NCI-H1930 (cell line): ENCODE results near the gene SDHA.
A peak's percentile ranks its signal among the peaks of the same experiment; 100 is the strongest.

Source experiments
- DNase-seq, 2 experiments: peaks; one replicate each; lab custom pipeline; 2025; lab: John Stamatoyannopoulos, UW

Gene SDHA

DNA sequence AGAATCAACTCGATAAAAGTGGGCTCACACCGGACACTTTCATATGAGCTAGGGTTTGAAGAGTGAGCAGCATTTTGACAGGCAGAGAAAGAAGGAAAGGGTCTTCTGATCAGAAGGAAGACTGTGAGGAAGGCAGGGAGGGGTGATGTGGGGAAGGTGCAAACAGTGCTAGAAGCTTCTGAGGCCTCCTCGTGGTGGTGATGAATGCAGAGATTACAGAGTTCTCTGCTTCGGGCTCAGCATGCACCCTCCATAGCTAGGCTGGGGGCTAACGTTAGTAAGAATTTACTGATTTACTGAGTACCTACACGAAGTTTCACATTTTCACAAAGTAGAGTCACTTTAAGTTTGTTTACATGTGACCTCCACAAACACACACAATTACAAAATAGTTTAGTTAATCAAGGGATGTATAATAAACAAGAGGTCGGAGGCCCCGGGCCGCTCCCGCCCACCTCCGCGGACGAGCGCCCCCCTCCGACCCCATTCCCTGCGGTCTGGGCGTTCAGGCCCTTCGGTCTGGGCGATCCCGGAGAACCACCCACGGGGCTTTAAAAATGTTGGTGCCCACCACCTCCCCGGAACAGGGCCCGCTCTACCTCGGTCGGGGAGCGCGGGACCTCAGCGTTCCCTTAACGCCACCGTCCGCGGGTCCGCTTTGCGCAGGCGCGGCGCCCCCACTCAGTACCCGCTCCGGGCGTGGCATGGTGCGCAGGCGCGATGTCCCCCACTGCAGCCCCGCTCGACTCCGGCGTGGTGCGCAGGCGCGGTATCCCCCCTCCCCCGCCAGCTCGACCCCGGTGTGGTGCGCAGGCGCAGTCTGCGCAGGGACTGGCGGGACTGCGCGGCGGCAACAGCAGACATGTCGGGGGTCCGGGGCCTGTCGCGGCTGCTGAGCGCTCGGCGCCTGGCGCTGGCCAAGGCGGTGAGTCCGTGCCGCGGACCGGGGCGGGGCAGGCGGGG, at the start of gene SDHA, which contains the start of gene CCDC127:
TSS of gene SDHA (plus strand) at position 827 of the 963 bp plus-strand sequence. CDS start at position 863, 36 bp downstream.
TSS of gene CCDC127 (minus strand) at position 660 of the 963 bp plus-strand sequence. CDS start 1,304 bp downstream, outside the sequence.
- peak; percentile 99 to 100 for DNase-seq

DNA sequence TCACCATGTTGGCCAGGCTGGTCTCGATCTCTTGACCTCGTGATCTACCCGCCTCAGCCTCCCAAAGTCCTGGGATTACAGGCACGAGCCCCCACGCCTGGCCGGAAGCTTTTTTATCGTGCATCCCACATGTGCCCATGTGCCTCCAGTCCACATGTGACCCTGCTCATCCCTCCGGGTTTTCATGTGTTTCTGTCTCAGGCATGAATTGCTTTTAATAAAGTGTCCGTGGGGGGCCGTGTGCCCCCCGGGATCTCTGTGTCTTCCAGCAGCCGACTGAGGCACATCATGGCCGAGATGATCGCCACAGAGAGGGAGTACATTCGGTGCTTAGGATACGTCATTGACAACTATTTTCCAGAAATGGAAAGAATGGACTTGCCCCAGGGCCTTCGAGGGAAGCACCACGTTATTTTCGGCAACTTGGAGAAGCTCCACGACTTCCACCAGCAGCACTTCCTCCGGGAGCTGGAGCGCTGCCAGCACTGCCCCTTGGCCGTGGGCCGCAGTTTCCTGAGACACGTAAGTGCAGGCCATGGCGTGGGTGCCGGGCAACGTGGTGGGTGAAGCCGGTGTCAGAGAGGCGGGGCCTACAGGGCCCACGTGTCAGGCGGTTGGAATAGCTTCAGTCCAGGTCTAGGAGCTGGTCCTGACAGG, 48.9 kb upstream of the SDHA start:
- DNase-seq, result no peak

DNA sequence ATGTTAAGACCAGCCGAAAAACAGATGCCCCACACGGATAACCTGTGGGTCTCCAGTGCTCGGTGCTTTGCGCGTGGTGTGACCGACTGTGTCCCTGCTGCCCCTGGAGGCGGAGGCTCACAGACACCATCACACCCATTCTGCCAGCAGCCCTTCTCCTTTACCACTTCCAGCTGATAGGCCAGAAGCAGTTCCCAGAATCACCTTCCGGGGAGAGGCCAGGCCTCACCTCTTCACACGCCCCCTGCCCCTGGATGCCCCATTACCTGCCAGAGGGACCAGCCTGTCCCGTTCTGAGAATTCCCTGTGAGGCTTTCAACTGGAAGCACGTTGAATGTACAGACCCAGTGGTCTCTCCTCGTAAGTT, 48.4 kb upstream of the SDHA start:
- DNase-seq, result no peak

DNA sequence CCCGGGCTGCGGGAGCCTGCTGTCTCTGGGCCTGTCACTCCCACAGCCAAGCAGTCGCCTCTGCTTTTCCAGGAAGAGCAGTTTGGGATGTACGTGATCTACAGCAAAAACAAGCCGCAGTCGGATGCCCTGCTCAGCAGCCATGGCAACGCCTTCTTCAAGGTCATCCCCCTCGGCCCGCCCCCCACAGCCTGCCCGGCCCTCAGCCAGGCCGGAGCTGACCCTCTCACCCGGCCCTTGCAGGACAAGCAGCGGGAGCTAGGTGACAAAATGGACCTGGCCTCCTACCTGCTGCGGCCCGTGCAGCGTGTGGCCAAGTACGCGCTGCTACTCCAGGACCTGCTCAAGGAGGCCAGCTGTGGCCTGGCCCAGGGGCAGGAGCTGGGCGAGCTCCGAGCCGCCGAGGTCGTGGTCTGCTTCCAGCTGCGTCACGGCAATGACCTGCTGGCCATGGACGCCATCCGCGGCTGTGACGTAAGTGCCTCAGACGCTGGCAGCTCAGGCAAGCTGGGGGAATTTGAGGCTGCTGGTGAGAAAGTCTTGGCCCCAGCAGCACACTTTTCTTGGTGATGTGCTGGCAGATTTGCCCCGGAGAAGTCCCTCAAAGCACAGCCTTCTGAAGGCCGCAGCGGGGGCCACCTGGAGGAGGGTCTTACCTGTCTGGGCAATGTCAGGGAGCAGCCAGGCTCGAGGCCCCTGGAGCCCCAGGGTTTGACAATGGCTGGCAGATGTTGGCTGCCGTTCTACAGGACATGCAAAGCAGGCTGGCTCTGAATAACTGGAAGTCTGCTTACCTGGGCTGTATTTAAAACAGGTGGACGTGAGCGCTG, 46.9 kb upstream of the SDHA start:
- DNase-seq, result no peak

DNA sequence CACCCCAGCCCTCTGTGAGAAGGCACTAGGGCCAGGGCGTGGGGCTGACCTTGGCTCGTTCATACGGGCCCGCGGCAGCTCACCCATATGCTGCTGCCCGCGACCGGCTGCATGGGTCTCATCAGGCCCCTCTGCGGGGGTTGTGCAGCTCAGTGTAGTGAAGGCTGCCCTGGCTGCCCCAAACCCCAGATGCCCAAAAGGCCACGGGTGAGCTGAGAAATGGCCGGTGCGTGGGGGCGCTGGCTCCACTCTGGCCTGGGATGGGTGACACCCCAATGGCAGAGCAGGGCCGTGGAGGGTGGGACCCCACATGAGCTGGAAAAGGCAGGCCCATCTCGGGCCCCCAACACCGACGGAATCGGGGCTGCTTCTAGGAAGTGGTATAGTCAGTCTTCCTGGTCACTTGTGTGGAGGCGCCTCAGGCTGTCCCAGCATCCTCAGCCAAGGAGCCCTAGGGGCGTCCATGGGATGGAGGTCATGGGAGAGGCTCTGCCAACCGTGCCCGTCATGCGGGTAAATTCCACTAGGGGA, 46.3 kb upstream of the SDHA start:
- no peak for DNase-seq

DNA sequence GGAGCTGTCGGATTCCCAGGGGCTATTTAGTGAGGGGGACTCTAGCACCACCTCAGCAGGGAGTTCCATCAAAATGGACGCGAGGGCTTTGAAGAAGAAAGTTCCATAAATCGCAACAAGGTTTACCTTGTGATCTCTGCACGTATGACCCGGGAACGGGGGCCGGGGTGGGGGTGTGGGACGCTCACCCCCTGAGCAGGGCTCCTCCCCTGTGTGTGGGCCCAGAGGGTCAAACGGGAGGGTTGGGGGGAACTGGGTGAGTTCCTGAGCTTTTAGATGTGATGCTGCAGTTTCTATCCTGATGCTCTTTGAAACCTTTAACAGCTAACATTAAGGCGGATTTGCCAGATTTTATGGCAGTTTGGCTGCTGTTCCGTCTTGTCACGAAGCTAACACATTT, 45.7 kb upstream of the SDHA start:
- DNase-seq, result no peak

DNA sequence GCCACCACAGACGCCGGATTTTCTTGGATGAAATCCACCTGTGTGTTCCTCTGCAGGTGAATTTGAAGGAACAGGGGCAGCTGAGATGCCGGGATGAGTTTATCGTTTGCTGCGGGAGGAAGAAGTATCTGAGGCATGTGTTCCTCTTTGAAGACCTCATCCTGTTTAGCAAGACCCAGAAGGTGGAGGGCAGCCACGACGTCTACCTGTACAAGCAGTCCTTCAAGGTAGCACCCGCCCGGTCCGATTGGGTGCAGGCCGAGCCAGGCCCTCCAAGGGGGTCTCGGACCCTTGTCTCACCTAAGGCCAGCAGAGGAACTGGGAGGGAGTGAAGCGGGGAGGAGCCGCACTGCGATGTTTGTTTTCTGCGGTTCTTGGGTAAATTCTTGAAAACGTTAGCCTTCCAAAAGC, 45.3 kb upstream of the SDHA start:
- no peak for DNase-seq

DNA sequence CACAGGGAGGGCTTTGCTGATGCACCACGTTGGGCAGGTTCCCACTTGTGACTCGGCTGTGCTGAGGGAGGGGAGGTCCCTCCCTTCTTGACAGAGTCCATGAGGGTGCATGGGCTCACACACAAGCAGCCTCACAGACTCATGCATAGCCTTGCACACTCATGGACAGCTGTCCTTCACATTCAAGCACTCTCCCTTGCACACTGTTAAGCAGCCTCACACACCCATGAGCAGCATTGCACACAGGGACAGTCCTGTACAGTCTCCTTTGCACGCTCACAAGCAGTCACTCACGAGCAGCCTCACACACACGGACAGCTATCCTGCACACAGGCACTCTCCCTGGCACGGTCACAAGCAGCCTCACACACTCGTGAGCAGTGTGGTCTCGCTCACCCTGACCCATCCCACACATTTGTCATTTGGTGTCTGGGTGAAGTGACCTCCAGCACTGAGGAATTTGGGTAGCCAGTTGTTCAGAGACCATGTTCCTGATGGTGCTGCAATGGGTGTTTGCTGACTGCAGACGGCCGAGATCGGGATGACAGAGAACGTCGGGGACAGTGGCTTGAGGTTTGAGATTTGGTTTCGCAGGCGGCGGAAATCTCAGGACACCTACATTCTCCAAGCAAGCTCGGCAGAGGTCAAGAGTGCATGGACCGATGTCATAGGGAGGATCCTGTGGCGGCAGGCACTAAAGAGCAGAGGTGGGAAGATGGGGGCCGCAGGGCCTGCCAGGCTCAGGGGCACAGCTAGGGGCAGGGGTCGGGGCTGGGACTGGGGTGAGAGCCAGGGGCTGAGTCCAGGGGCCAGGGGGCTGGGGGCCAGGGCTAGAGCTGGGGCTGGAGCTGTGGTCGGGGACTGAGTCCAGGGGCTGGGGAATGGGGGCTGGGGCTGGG, 44.5 kb upstream of the SDHA start:
- no peak for DNase-seq

DNA sequence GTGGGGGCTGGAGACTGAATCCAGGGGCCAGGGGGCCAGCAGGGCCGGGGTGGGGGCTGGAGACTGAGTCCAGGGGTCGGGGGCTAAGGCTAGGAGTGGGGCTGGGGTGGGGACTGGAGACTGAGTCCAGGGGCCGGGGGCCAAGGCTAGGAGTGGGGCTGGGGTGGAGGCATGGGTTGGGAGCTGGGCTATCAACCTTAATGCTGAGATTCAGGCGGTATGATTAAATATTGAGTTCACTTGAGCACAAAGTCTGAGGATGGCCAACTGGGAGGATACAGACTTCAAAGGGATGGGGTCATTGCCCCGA, 43.9 kb upstream of the SDHA start:
- DNase-seq, result no peak

DNA sequence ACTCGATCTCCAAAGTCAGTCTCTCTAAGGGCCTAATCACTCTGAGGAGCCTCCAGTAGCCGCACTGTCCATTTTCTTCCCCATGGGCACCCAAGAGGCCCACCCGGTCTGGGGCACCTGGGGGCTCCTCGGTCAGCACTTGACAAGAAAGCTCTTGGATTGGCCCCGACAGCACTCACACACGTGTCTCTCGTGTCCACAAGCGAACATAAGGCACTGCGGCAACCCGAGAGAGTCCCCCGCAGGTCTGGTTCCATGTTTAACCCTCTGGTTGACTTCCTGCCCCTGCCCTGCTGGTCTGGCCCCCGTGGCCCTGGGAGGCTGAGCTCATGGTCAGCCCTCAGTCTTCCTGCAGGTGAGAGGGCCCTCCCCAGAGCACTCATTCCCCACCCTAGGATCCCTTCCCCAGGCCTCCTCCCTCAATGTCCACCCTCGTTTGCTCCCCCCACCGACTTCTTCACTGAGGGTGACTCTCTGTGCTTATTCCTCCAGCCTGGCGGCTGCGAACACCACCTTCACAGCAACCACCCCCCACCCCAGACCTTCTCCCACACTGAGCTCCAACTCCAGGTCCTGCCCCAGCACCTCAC, 43.1 kb upstream of the SDHA start:
- DNase-seq, result no peak

DNA sequence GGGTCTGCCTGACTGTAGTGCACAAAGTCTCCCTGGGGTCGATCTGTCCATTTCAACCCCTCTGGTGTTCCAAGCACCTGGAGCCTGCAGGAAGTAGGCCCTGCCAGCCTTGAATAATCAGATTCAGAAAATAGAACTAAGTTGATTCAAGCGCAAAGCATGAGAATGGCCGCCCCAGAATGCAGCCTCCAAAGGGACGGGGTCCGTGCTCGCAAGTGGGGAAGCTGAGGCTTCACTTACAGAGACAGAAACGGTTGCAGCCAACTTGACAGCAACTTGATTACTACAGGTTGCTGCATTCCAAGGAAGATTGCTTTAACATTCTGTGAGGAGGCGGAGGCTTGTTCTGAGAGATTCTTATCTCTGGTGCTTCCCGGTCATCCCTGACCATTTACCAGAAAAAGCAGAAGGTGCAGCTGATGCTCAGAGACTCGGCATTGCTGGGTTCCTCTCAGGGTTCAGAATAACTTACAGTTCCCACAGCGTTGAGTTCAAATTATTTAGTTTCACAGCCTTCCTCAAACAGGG, 41.8 kb upstream of the SDHA start:
- no peak for DNase-seq

DNA sequence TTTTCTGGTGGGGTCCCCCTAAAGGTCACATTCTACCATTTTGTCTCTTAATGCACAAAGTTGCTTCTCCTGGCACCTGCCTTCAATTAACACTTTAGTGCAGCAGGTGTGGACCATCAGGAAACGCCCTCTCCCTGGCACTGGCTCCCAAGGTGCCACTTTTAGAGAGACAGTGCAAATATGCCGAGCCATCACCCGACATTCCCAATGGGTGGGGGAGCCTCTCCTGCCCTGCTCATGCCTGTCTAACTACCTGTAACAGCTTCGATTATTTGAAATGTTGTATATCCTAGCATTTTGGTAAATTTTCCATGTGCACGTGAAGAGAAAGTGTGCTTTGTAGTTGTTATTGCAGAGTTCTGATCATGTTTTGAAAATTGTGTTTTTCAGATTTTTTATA, 40.0 kb upstream of the SDHA start:
- DNase-seq, result no peak

DNA sequence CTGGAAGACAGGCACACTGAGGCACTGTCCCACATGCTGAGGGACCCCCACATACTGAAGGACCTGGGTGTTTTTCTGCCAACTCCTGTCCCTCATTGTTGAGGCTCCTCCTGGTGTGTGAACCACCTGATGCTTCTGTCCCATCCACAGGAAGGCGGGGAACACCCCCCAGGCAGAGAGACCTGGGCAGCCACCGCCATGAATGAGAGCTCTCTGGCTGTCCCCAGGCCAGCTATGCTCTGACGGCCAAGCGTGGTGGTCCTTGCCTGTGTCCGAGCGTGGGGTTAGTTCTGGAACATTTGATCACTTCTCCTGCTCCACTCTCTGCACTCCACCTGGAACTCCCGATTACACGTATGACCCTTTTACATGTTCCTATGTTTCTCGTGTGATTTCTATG, 38.7 kb upstream of the SDHA start:
- no peak for DNase-seq

DNA sequence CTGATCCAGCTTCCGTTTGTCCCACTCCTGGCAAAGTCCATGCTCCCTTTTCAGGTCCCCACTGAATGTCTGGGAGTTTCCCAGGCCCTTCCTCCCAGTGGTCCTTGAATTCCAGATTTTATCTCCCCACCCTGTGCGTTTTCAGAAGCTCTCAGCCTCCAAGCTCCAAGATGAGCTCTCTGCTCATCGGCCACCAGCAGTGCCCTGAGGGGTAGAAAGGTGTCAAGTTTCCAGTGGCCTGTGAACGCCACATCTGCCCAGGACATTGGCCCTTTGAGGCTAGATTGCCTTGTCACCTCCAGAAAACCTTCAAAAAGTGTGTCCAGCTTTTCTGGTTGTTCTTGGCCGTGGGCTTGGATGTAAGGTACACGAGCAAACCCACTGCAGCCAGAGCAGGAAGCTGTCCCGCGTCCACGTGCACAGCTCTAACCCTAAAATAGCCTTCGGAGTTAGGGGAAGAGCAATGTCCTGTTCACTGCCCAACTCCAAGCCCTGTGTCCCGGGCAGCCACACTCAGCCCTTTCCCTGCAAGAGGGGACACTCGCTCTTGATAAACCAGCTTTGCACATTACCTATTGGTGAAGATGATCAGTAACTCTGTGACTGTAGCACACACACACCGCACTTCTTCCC, 37.7 kb upstream of the SDHA start:
- DNase-seq, result no peak

DNA sequence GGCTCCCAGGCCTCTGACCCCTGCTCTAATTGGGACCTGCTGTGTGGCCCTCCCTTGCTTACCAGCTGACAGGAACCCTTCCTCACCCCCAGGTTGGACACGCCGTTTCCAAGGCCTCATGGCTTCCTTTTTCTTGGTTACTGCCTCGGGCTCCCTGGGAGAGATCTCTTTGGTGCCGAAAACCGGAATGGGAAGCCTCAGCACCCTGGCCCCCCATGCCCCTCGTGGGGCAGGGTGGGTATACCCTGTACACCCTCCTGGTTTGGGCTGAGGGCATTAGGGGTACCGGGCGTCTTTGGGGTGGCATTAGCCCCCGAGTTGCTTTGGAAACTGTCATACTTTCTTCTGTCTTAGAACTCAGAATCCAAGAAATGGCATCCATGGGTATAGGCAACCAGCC, 37.0 kb upstream of the SDHA start:
- no peak for DNase-seq

DNA sequence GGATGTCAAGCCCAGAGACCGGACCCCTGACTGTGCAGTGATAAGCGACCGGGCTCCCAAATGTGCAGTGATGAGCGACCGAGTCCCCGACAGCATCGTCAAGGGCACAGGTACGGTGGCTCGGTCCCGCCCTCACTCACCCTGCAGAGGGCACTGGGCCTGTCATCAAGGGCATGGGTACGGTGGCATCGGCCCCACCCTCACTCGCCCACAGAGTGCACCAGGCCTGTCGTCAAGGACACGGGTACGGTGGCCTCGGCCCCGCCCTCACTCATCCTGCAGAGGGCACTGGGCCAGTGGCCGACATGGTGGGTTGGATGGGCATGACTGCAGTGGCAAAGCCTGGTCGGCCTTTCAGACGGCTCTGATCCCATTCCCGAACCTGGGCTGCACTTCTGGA, 36.6 kb upstream of the SDHA start:
- no peak for DNase-seq

DNA sequence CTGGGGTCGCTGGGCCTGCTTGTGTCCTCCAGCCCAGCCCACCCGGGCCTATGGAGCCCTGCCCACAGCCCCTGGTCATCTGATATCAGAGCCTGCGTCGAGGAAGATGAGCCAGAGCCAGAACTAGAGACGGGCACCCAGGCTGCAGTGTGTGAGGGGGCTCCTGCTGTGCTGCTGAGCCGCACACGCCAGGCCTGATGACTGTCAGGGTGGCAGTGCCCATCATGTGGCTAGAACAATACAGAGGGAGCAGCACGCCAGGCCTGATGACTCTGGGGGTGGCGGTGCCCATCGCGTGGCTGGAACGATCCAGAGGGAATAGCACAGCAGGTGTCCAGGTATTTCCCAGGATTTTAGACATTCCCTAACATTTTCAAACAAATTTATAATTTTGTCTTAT, 36.0 kb upstream of the SDHA start:
- DNase-seq, result no peak

DNA sequence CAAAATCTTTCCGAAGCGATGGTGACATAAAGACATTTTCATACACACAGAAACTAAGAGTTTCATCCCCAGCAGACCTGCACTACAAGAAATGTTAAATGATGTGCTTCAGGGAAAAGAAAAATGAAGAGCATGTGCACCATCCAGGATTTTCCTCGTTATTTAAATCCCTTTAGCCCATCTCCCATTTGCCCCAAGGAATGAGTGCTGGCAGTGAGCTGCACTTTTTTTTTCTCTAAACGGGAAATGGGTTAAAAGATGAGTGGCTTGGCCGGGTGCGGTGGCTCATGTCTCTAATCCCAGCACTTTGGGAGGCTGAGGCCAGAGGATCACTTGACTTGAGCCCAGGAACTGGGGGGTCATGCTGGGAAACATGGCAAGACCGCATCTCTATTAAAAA, 33.6 kb upstream of the SDHA start:
- no peak for DNase-seq

DNA sequence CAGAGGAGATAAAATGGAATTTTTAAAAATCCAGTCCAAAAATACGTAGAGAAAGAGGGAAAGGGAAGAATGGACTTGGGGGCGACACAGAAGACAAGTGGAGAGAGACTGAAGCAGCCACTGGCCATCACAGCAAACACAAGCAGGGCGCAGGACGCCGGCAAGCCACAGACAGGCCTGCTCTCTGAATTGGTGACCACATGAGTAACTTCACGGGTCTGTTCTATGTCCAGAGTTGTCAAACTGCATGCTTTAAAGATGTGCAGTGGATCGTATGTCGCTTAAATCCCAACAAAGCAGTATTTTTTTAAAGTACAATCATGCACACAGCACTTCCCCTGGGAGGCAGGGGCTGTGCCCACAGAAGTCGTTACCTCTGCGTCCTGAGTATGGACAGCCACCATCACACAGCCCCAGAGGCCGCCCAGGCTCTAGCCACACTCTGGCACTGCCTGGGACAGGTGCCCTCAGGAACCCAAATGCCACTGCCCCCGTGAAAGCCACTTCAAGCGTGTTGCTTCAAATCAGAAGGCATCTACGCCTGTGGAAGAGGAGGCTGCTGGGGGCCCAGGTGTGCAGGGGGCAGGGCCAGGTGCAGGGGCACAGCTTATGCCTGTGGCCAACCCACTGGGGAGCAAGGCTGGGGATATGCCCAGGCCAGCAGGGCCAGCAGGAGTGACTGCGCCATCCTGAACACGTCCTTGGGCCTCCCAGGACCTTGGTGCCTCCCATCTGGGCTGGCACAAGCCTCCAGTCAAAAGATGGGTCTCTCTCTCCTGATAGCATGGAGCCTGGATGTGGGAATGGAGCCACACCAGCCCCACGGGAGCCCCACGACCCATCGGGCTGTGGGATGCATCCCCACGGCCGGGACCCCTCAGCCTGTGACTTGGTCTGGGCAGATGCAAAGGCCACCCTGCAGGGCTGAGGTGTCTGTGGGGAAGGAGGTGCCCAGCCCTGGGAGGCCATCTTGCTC, 32.7 kb upstream of the SDHA start:
- DNase-seq, result no peak
